Prostate gland (tissue), 2 donors: ENCODE data around the gene TRAK1. TPM values are rescaled to one million over a fixed set of nuclear protein-coding genes. Genes with fewer than 3 reads are reported as not detected.

Source experiments
- DNase-seq: peaks from one replicate; pipeline ENCODE4 v3.0.0-alpha.2; 2019; ENCODE audit warnings: low spot score
- H3K27ac ChIP-seq, 2 donors: fragments of 200-600 bp; sonication (generic); 2 replicates each; pipeline ENCODE4 v1.5.1; 2017 to 2019
- H3K27me3 ChIP-seq: fragments of 200-600 bp; sonication (generic); replicated peaks from 2 replicates; pipeline ENCODE4 v1.5.1; 2019; ENCODE audit not compliant: insufficient read depth
- H3K36me3 ChIP-seq, 2 donors: fragments of 200-600 bp; sonication (generic); 1 replicate in 1 of 2; 2 replicates in 1 of 2; pipeline versions ENCODE4 v1.5.1 to v1.8.1; 2017 to 2019
- H3K4me1 ChIP-seq: fragments of 200-600 bp; sonication (generic); replicated peaks from 2 replicates; pipeline ENCODE4 v1.5.1; 2019
- H3K4me3 ChIP-seq, 2 donors: fragments of 200-600 bp; sonication (generic); 2 replicates each; pipeline ENCODE4 v1.5.1; 2017 to 2019
- H3K9me3 ChIP-seq: fragments of 200-600 bp; sonication (generic); 2 replicates; pipeline ENCODE4 v1.5.1; 2017
- CTCF ChIP-seq, 4 experiments: fragments of 200-600 bp in 2 of 4; fragments of 450-650 bp in 2 of 4; sonication (generic) in 2 of 4; IDR thresholded peaks; 1 replicate in 3 of 4; 2 replicates in 1 of 4; pipeline ENCODE4 v1.5.1; 2016 to 2019; ENCODE audit warnings: antibody characterized with exemption in 4 of 4, mild to moderate bottlenecking in 2 of 4, moderate library complexity in 2 of 4
- POLR2A ChIP-seq: fragments of 450-650 bp; IDR thresholded peaks from one replicate; pipeline ENCODE4 v1.6.1; 2016; ENCODE audit warnings: antibody characterized with exemption, mild to moderate bottlenecking
- POLR2AphosphoS5 ChIP-seq: sonication (generic); formaldehyde crosslinking; IDR thresholded peaks from one replicate; pipeline ENCODE4 v1.6.1; 2017; ENCODE audit warnings: antibody characterized with exemption
- WGBS: methylation state at CpG from one replicate; pipeline ENCODE4 v1.1.5; 2018; 5-methylcytosine and 5-hydroxymethylcytosine counted together
- intact Hi-C: fragments of 100-400 bp; cut with DNase I; formaldehyde crosslinking; loops from one replicate; pipeline ENCODE4 v1.14.2; 2022
- total RNA-seq, 2 donors: library from RNA; depleted of rRNA; stranded (reverse); fragments of >200 nt; gene quantifications; one replicate each; pipeline ENCODE4 v1.1.0, GENCODE V29; 2016

Gene TRAK1
- total RNA-seq, 2 donors from 2014 or later, result 35.6 to 80.3 TPM

- intact Hi-C loops, result no loop called here
- no peak for TF ChIP-seq POLR2A
- no peaks in the 10 kb centered on the region for H3K4me1 ChIP-seq
- WGBS, result 84% methylated on average over 1 of the region's 1 CpG
- peak overlapping the region in 1 of 2 donors; percentile 38 for H3K27ac ChIP-seq
- no peaks in the 10 kb centered on the region for H3K9me3 ChIP-seq
- H3K4me3 ChIP-seq, result no peak overlapping the region
- DNase-seq, result no peak
- H3K36me3 ChIP-seq, result no peaks in the 10 kb centered on the region
- H3K27me3 ChIP-seq, result no peaks in the 10 kb centered on the region
Observed at GRCh38 chr3:42256135-42256819, 165.1 kb downstream of the TRAK1 start.

- Histone ChIP-seq H3K4me3 (no peak overlapping the region), H3K36me3 (no peaks in the 10 kb centered on the region), H3K9me3 (no peaks in the 10 kb centered on the region), H3K4me1 (no peaks in the 10 kb centered on the region), H3K27ac (no peak overlapping the region), H3K27me3 (no peaks in the 10 kb centered on the region)
- TF ChIP-seq POLR2AphosphoS5, result no peak
- TF ChIP-seq POLR2A, result no peak
- TF ChIP-seq CTCF (IDR thresholded peaks at IDR 0.05), result no peak
- DNase-seq, result no peak
- intact Hi-C loops, result no loop called here
- WGBS, result 44% methylated on average over 7 of the region's 7 CpGs
Observed at GRCh38 chr3:42257007-42257406, 165.8 kb downstream of the TRAK1 start.

- peaks cover 2% of the 10 kb centered on the region for H3K4me1 ChIP-seq
- 49% methylated on average over 2 of the region's 2 CpGs for WGBS
- DNase-seq, result no peak
- no peak for TF ChIP-seq CTCF (IDR thresholded peaks at IDR 0.05)
- TF ChIP-seq POLR2A, result no peak
- no peak for TF ChIP-seq POLR2AphosphoS5
- no peaks in the 10 kb centered on the region for H3K36me3 ChIP-seq
- H3K27me3 ChIP-seq, result no peaks in the 10 kb centered on the region
- intact Hi-C loops, result no loop called here
- H3K4me3 ChIP-seq, result no peak overlapping the region
- H3K9me3 ChIP-seq, result no peaks in the 10 kb centered on the region
- no peak overlapping the region for H3K27ac ChIP-seq
Observed at GRCh38 chr3:42262525-42262924, 171.4 kb downstream of the TRAK1 start.

- H3K27ac ChIP-seq, result peak overlapping the region; percentile 35 to 63
- H3K36me3 ChIP-seq, result no peaks in the 10 kb centered on the region
- WGBS, result 14% methylated on average over 35 of the region's 56 CpGs
- no peak for DNase-seq
- no peaks in the 10 kb centered on the region for H3K9me3 ChIP-seq
- intact Hi-C loops, result no loop called here
- H3K4me1 ChIP-seq, result peaks cover 2% of the 10 kb centered on the region
- TF ChIP-seq CTCF (IDR thresholded peaks at IDR 0.05) (peak in 1 of 4 experiments; percentile 7), POLR2AphosphoS5 (no peak), POLR2A (no peak)
- H3K4me3 ChIP-seq, result peak overlapping the region; percentile 22 to 32
- no peaks in the 10 kb centered on the region for H3K27me3 ChIP-seq
Observed at GRCh38 chr3:42263354-42264346, 172.5 kb downstream of the TRAK1 start.

GRCh38 chr3:42264399-42265058 lies 173.4 kb downstream of the TRAK1 start:
- Histone ChIP-seq H3K4me3 (peak overlapping the region; percentile 19 to 22), H3K9me3 (no peaks in the 10 kb centered on the region), H3K36me3 (no peaks in the 10 kb centered on the region), H3K4me1 (peaks cover 2% of the 10 kb centered on the region), H3K27ac (peak overlapping the region in 1 of 2 donors; percentile 13), H3K27me3 (no peaks in the 10 kb centered on the region)
- TF ChIP-seq CTCF (IDR thresholded peaks at IDR 0.05), result no peak
- no peak for TF ChIP-seq POLR2A
- peak; percentile 56 for TF ChIP-seq POLR2AphosphoS5
- intact Hi-C loops, result no loop called here
- DNase-seq, result peak; percentile 78
- WGBS, result 9% methylated on average over 37 of the region's 37 CpGs
